Bronchial epithelial cell (primary cell): ENCODE results near the gene IL21R. TPM values are rescaled to one million over a fixed set of nuclear protein-coding genes. Genes with fewer than 3 reads are reported as not detected.
"Not testable (repeated sequence)": the region's sequence is repeated elsewhere in the genome, so short reads cannot be mapped to it uniquely, and the experiment has no call there.

Experiments used
- DNase-seq: peaks from one replicate; pipeline ENCODE4 v3.0.0-alpha.2; 2010; ENCODE audit warnings: low read depth
- FAIRE-seq: peaks from 2 replicates; lab custom pipeline; 2011; peaks lifted over from hg19 to GRCh38; lab: Jason Lieb, UNC
- H3K27me3 ChIP-seq: 2 replicates; pipeline ENCODE4 v1.5.1; 2011; ENCODE audit warnings: low read length; ENCODE audit not compliant: control insufficient read depth, insufficient read depth
- H3K36me3 ChIP-seq: 2 replicates; pipeline ENCODE4 v1.5.1; 2011; ENCODE audit warnings: low read length; ENCODE audit not compliant: control insufficient read depth, insufficient read depth
- H3K4me3 ChIP-seq: 2 replicates; pipeline ENCODE4 v1.5.1; 2011; ENCODE audit warnings: mild to moderate bottlenecking, low read depth, low read length, control low read depth
- total RNA-seq: library from RNA; depleted of rRNA; stranded (reverse); fragments of >200 nt; gene quantifications from 2 replicates; pipeline ENCODE4 v1.2.1, GENCODE V29; 2014
- TF ChIP-seq, protein P1 (sequence below): IDR thresholded peaks from 2 replicates; pipeline ENCODE4 v1.5.1; 2011; ENCODE audit warnings: mild to moderate bottlenecking, moderate library complexity, low read length, control low read depth, inconsistent platforms; ENCODE audit not compliant: insufficient read depth, severe bottlenecking

The IL21R gene
- total RNA-seq, 1 donor from 2014 or later = not detected

DNA sequence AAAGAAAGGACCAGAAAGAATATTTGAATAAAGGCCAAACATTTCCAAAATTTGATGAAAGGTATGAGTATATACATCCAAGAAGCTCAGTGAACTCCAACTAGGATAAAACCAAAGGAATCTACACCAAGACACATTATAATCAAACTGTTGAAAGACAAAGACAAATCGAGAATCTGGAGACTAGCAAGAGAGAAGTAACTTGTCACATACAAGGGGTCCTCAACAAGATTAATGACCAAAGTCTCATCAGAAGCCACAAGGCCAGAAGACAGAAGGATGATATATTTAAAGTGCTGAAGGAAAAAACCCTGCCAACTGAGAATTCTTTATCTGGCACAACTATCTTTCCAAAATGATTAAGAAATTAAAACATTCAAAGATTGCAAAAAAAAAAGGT is 9.3 kb upstream of the IL21R start:
- Histone ChIP-seq H3K4me3 (no peak overlapping the region), H3K36me3 (no peaks in the 10 kb centered on the region), H3K27me3 (no peaks in the 10 kb centered on the region)
- no peak for FAIRE-seq
- DNase-seq = no peak
- TF ChIP-seq, protein P1, sequence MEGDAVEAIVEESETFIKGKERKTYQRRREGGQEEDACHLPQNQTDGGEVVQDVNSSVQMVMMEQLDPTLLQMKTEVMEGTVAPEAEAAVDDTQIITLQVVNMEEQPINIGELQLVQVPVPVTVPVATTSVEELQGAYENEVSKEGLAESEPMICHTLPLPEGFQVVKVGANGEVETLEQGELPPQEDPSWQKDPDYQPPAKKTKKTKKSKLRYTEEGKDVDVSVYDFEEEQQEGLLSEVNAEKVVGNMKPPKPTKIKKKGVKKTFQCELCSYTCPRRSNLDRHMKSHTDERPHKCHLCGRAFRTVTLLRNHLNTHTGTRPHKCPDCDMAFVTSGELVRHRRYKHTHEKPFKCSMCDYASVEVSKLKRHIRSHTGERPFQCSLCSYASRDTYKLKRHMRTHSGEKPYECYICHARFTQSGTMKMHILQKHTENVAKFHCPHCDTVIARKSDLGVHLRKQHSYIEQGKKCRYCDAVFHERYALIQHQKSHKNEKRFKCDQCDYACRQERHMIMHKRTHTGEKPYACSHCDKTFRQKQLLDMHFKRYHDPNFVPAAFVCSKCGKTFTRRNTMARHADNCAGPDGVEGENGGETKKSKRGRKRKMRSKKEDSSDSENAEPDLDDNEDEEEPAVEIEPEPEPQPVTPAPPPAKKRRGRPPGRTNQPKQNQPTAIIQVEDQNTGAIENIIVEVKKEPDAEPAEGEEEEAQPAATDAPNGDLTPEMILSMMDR = no peak

DNA sequence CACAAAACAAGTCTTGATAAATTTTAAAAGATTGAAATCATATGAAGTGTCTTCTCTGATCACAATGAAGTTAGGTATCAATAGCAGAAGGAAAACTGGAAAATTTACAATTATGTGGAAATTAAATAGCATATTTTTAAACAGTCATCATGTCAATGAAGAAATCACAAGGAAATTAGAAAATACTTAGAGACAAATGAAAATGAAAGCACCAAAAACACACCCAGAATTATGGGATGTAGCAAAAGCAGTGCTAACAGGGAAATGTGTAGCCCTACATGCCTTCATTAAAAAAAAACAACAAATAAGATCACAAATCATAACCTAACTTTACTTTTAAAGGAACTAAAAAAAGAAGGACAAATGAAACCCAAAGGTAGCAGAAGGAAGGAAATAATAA is 7.5 kb upstream of the IL21R start:
- FAIRE-seq = no peak
- TF ChIP-seq, protein P1 = no peak
- no peak overlapping the region for H3K4me3 ChIP-seq
- DNase-seq = no peak
- no peaks in the 10 kb centered on the region for H3K27me3 ChIP-seq
- no peaks in the 10 kb centered on the region for H3K36me3 ChIP-seq

DNA sequence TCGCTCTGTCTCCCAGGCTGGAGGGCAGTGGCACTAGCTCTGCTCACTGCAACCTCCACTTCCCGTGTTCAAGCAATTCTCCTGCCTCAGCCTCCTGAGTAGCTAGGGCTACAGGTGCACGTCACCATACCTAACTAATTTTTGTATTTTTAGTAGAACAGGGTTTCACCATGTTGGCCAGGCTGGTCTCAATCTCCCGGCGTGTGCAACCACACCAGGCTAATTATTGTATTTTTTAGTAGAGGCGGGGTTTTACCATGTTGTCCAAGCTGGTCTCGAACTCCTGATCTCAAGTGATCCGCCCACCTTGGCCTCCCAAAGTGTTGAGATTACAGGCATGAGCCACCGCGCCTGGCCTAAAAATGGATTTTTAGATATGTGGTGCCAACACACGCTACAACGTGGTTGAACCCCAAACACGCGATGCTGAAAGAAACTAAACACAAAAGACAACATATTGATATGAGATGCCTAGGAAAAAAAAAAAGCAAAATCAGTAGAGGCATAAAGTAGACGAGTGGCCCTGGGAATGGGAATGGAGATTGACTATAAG is 3.6 kb upstream of the IL21R start:
- H3K36me3 ChIP-seq, DNase-seq, H3K4me3 ChIP-seq, H3K27me3 ChIP-seq, FAIRE-seq: not testable (repeated sequence)

DNA sequence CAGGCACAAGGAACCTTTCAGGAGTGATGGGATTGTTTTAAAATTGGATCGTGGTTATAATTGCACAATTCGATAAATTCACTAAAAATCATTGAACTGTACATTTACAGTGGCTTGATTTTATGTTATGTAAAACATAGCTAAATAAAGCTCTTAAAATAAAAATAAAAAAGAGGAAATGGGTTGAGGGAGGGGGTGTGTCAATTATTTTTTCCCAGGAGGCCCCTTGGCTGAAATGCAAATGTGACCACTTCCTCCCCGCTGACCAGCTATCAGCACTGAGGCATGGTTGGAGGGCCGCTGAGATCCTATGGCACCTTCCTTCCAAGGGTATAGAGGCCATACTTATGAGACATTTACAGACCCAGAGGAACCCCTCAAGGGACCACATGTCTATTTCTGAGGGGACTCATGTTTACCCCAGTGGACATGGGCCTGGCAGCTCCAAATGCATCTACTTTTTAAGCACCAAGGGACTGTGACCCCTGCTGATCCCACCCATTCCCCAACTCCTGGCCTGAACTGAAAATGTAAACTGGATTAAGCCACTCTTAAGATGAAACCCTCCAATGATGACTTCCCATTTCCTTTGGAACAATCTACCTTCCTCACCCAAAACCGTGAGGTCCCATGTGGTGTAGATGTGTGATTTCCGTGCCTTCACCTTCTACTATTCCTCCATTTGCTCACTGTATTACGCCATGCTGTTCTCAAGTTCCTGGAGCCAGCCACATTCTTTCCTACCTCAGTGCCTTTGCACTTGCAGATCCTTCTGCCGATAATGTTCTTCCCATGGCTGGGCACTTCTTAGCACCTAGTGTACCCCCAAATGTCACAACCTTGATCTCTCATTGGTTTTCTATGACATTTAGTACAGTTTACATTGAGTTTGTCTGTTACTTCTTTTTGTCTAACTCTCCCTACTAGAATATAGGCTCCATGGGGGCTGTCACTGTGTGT is 2.8 kb upstream of the IL21R start:
- TF ChIP-seq, protein P1 = no peak
- FAIRE-seq (no peak), DNase-seq (no peak)
- no peaks in the 10 kb centered on the region for H3K36me3 ChIP-seq
- H3K27me3 ChIP-seq = peaks cover 2% of the 10 kb centered on the region
- H3K4me3 ChIP-seq = no peak overlapping the region

DNA sequence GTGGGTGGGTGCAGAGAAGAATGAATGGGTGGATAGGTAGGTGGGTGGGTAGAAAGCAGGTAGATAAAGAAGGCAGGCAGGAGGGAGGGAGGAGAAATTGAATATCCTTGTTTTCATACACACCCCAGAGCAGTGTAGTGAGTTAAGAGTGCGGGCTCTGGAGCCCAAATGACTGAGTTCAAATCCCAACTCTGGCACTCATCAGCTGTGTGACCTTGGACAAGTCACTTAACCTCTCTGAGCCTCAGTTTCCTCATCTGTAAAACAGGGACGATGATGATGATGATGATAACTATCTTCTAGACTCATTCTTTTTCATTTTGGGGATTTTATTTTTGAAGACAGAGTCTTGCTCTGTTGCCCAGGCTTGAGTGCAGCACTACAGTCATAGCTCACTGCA is 2.0 kb upstream of the IL21R start:
- no peak for FAIRE-seq
- Histone ChIP-seq H3K36me3 (no peaks in the 10 kb centered on the region), H3K27me3 (peaks cover 2% of the 10 kb centered on the region), H3K4me3 (no peak overlapping the region)
- no peak for DNase-seq
- TF ChIP-seq, protein P1 = no peak
